IPS-NIHi7 (cell line): ENCODE measurements around the gene FRMD6.
"Not testable (repeated sequence)": the region's sequence is repeated elsewhere in the genome, so short reads cannot be mapped to it uniquely, and the experiment has no call there.

Experiments used
- DNase-seq: peaks from one replicate; pipeline ENCODE4 v3.0.0; 2012; ENCODE audit warnings: mixed read lengths; ENCODE audit errors: extremely low spot score

Gene FRMD6

GRCh38 chr14:51724650-51725049 is 72.9 kb downstream of the FRMD6 start:
- DNase-seq = no peak

- no peak for DNase-seq
Observed at GRCh38 chr14:51725061-51725460, 73.4 kb downstream of the FRMD6 start.

GRCh38 chr14:51726166-51726899 is 74.6 kb downstream of the FRMD6 start:
- DNase-seq = no peak

GRCh38 chr14:51727526-51727925 is 75.8 kb downstream of the FRMD6 start:
- no peak for DNase-seq

GRCh38 chr14:51730098-51730497 is 78.4 kb downstream of the FRMD6 start:
- DNase-seq = no peak

- no peak for DNase-seq
Observed at GRCh38 chr14:51730684-51731083, 79.0 kb downstream of the FRMD6 start.

GRCh38 chr14:51732494-51733112 is 80.9 kb downstream of the FRMD6 start:
- no peak for DNase-seq

- no peak for DNase-seq
Observed at GRCh38 chr14:51733147-51733546, 81.4 kb downstream of the FRMD6 start.

GRCh38 chr14:51735851-51736250 is 84.1 kb downstream of the FRMD6 start:
- no peak for DNase-seq

- peak; percentile 73 for DNase-seq
Observed at GRCh38 chr14:51738754-51739153, 87.0 kb downstream of the FRMD6 start.

GRCh38 chr14:51743588-51744000 is 91.9 kb downstream of the FRMD6 start:
- no peak for DNase-seq

GRCh38 chr14:51744372-51745130 is 92.8 kb downstream of the FRMD6 start:
- no peak for DNase-seq

- DNase-seq = not testable (repeated sequence)
Observed at GRCh38 chr14:51746823-51747222, 95.1 kb downstream of the FRMD6 start.

- peak; percentile 33 for DNase-seq
Observed at GRCh38 chr14:51750542-51750941, 98.8 kb downstream of the FRMD6 start.

- not testable (repeated sequence) for DNase-seq
Observed at GRCh38 chr14:51751611-51752345, 100.1 kb downstream of the FRMD6 start.

GRCh38 chr14:51757756-51758155 is 106.0 kb downstream of the FRMD6 start:
- DNase-seq = not testable (repeated sequence)

- no peak for DNase-seq
Observed at GRCh38 chr14:51759950-51760349, 108.2 kb downstream of the FRMD6 start.

GRCh38 chr14:51765726-51766125 is 114.0 kb downstream of the FRMD6 start:
- not testable (repeated sequence) for DNase-seq

- not testable (repeated sequence) for DNase-seq
Observed at GRCh38 chr14:51766586-51766985, 114.9 kb downstream of the FRMD6 start.

GRCh38 chr14:51769261-51769660 is 117.6 kb downstream of the FRMD6 start:
- not testable (repeated sequence) for DNase-seq

- DNase-seq = no peak
Observed at GRCh38 chr14:51774209-51774608, 122.5 kb downstream of the FRMD6 start.
